Activated T-cell treated with anti-CD3 and anti-CD28 coated beads, Interleukin-2, amount 50 U/mL, for 4 hours (primary cell): ENCODE results near the gene C3orf52. TPM values are rescaled to one million over a fixed set of nuclear protein-coding genes. Genes with fewer than 3 reads are reported as not detected.

Experiments used
- ATAC-seq, 2 donors: fragments of 200-7000 bp; cut with Tn5 transposase; one replicate each; pipeline ENCODE4 v1.10.0; 2021
- DNase-seq: peaks from one replicate; pipeline ENCODE4 v3.0.0-alpha.2; 2020
- H3K27me3 Mint-ChIP-seq: one replicate; pipeline ENCODE4 v1.8.0; 2021; ENCODE audit warnings: low read depth, mixed read lengths
- H3K36me3 Mint-ChIP-seq: one replicate; pipeline ENCODE4 v1.8.0; 2022; ENCODE audit warnings: mixed read lengths; ENCODE audit not compliant: insufficient read depth
- H3K4me1 Mint-ChIP-seq: one replicate; pipeline ENCODE4 v1.8.0; 2021; ENCODE audit warnings: low read depth, mixed read lengths
- H3K4me3 Mint-ChIP-seq: one replicate; pipeline ENCODE4 v1.8.0; 2021; ENCODE audit warnings: mild to moderate bottlenecking, moderate library complexity, mixed read lengths
- H3K9me3 Mint-ChIP-seq: one replicate; pipeline ENCODE4 v1.8.0; 2021; ENCODE audit warnings: mixed read lengths
- total RNA-seq, 3 donors: library from RNA; stranded (reverse); gene quantifications; one replicate each; pipeline ENCODE4 v1.2.1, GENCODE V29; 2021

The C3orf52 gene
- total RNA-seq, 3 donors from 2014 or later, result 1.5 to 2.2 (median 2.1) TPM

- no peak for DNase-seq
- Mint-ChIP-seq H3K9me3 (no peaks in the 10 kb centered on the region), H3K4me1 (peaks cover 52% of the 10 kb centered on the region), H3K4me3 (peak overlapping the region; percentile 33), H3K27me3 (no peaks in the 10 kb centered on the region), H3K36me3 (peaks cover 21% of the 10 kb centered on the region)
- peak in 1 of 2 donors; percentile 30 for ATAC-seq
Measured at GRCh38 chr3:112119962-112120836, 34.0 kb downstream of the C3orf52 start.

- H3K4me1 Mint-ChIP-seq, result peaks cover 67% of the 10 kb centered on the region
- H3K36me3 Mint-ChIP-seq, result peaks cover 21% of the 10 kb centered on the region
- H3K4me3 Mint-ChIP-seq, result no peak overlapping the region
- DNase-seq (no peak), ATAC-seq (no peak)
- no peaks in the 10 kb centered on the region for H3K27me3 Mint-ChIP-seq
- no peaks in the 10 kb centered on the region for H3K9me3 Mint-ChIP-seq
Measured at GRCh38 chr3:112121577-112122547, 35.7 kb downstream of the C3orf52 start.

- H3K9me3 Mint-ChIP-seq, result no peaks in the 10 kb centered on the region
- H3K36me3 Mint-ChIP-seq, result peaks cover 20% of the 10 kb centered on the region
- ATAC-seq (no peak), DNase-seq (no peak)
- H3K27me3 Mint-ChIP-seq, result no peaks in the 10 kb centered on the region
- no peak overlapping the region for H3K4me3 Mint-ChIP-seq
- H3K4me1 Mint-ChIP-seq, result peaks cover 75% of the 10 kb centered on the region
Measured at GRCh38 chr3:112122870-112123269, 36.7 kb downstream of the C3orf52 start.

GRCh38 chr3:112123548-112123947 is 37.4 kb downstream of the C3orf52 start:
- DNase-seq, result no peak
- Mint-ChIP-seq H3K9me3 (no peaks in the 10 kb centered on the region), H3K4me1 (peaks cover 76% of the 10 kb centered on the region), H3K4me3 (no peak overlapping the region), H3K36me3 (peaks cover 20% of the 10 kb centered on the region), H3K27me3 (no peaks in the 10 kb centered on the region)
- ATAC-seq, result no peak

- no peak overlapping the region for H3K4me3 Mint-ChIP-seq
- peaks cover 76% of the 10 kb centered on the region for H3K4me1 Mint-ChIP-seq
- no peaks in the 10 kb centered on the region for H3K27me3 Mint-ChIP-seq
- no peaks in the 10 kb centered on the region for H3K9me3 Mint-ChIP-seq
- ATAC-seq (no peak), DNase-seq (no peak)
- peaks cover 17% of the 10 kb centered on the region for H3K36me3 Mint-ChIP-seq
Measured at GRCh38 chr3:112124907-112125607, 38.9 kb downstream of the C3orf52 start.

- peaks cover 20% of the 10 kb centered on the region for H3K36me3 Mint-ChIP-seq
- no peaks in the 10 kb centered on the region for H3K9me3 Mint-ChIP-seq
- H3K27me3 Mint-ChIP-seq, result no peaks in the 10 kb centered on the region
- peaks cover 74% of the 10 kb centered on the region for H3K4me1 Mint-ChIP-seq
- DNase-seq (no peak), ATAC-seq (no peak)
- peak overlapping the region; percentile 58 for H3K4me3 Mint-ChIP-seq
Measured at GRCh38 chr3:112126511-112126911, 40.3 kb downstream of the C3orf52 start.

GRCh38 chr3:112127522-112128494 is 41.6 kb downstream of the C3orf52 start:
- H3K4me3 Mint-ChIP-seq, result peak overlapping the region; percentile 58
- no peak for DNase-seq
- H3K36me3 Mint-ChIP-seq, result peaks cover 16% of the 10 kb centered on the region
- no peaks in the 10 kb centered on the region for H3K27me3 Mint-ChIP-seq
- peaks cover 76% of the 10 kb centered on the region for H3K4me1 Mint-ChIP-seq
- H3K9me3 Mint-ChIP-seq, result no peaks in the 10 kb centered on the region
- ATAC-seq, result peak; percentile 17 to 23

- Mint-ChIP-seq H3K4me3 (peak overlapping the region; percentile 4), H3K27me3 (no peaks in the 10 kb centered on the region), H3K36me3 (peaks cover 7% of the 10 kb centered on the region), H3K9me3 (no peaks in the 10 kb centered on the region), H3K4me1 (peaks cover 86% of the 10 kb centered on the region)
- ATAC-seq, result peak; percentile 80
- DNase-seq, result peak; percentile 35
Measured at GRCh38 chr3:112128843-112129727, 42.9 kb downstream of the C3orf52 start.

GRCh38 chr3:112129925-112130637 is 43.9 kb downstream of the C3orf52 start:
- Mint-ChIP-seq H3K9me3 (no peaks in the 10 kb centered on the region), H3K27me3 (no peaks in the 10 kb centered on the region), H3K4me3 (peak overlapping the region; percentile 48), H3K36me3 (peaks cover 3% of the 10 kb centered on the region), H3K4me1 (peaks cover 90% of the 10 kb centered on the region)
- ATAC-seq, result no peak
- DNase-seq, result no peak

GRCh38 chr3:112130638-112130993 is 44.4 kb downstream of the C3orf52 start:
- Mint-ChIP-seq H3K9me3 (no peaks in the 10 kb centered on the region), H3K4me3 (peak overlapping the region; percentile 48), H3K27me3 (no peaks in the 10 kb centered on the region), H3K36me3 (peaks cover 3% of the 10 kb centered on the region), H3K4me1 (peaks cover 91% of the 10 kb centered on the region)
- ATAC-seq (no peak), DNase-seq (no peak)

GRCh38 chr3:112131111-112131510 is 44.9 kb downstream of the C3orf52 start:
- Mint-ChIP-seq H3K4me1 (peaks cover 91% of the 10 kb centered on the region), H3K4me3 (peak overlapping the region; percentile 3), H3K9me3 (no peaks in the 10 kb centered on the region), H3K27me3 (no peaks in the 10 kb centered on the region), H3K36me3 (peaks cover 3% of the 10 kb centered on the region)
- ATAC-seq (no peak), DNase-seq (no peak)

GRCh38 chr3:112132088-112132487 is 45.9 kb downstream of the C3orf52 start:
- H3K36me3 Mint-ChIP-seq, result peaks cover 3% of the 10 kb centered on the region
- no peaks in the 10 kb centered on the region for H3K9me3 Mint-ChIP-seq
- no peaks in the 10 kb centered on the region for H3K27me3 Mint-ChIP-seq
- no peak for ATAC-seq
- H3K4me1 Mint-ChIP-seq, result peaks cover 91% of the 10 kb centered on the region
- no peak for DNase-seq
- H3K4me3 Mint-ChIP-seq, result peak overlapping the region; percentile 91
